OCI-LY7 (cell line): ENCODE data around the gene CLINT1. TPM values are rescaled to one million over a fixed set of nuclear protein-coding genes. Genes with fewer than 3 reads are reported as not detected.

Experiments
- BruUV-seq: library from RNA; stranded (reverse); fragments of 400-500 nt; replicated peaks from 2 replicates; lab custom pipeline; 2021; lab: Mats Ljungman, UMichigan
- CTCF ChIA-PET: fragments of 300-600 bp; sonication (Branson Sonifier 250); formaldehyde crosslinking; loops from one replicate; lab custom pipeline; 2022; ENCODE audit warnings: antibody characterized with exemption; ENCODE audit not compliant: unreplicated experiment; lab: Charles Lee
- POLR2A ChIA-PET: fragments of 300-600 bp; sonication (Branson Sonifier 250); formaldehyde crosslinking; loops from one replicate; lab custom pipeline; 2022; ENCODE audit warnings: antibody characterized with exemption; lab: Charles Lee
- DNase-seq: peaks from one replicate; pipeline ENCODE4 v3.0.0-alpha.2; 2015; ENCODE audit warnings: low spot score
- H2AFZ ChIP-seq: fragments of 200-600 bp; sonication (generic), shearing (Covaris generic); 2 replicates; pipeline ENCODE4 v1.6.1; 2014; ENCODE audit warnings: mild to moderate bottlenecking, antibody characterized with exemption, low read length, moderate library complexity
- H3K27ac ChIP-seq: fragments of 200-600 bp; sonication (generic); 2 replicates; pipeline ENCODE4 v1.5.1; 2014; ENCODE audit warnings: mixed run types, low read depth, mild to moderate bottlenecking, moderate library complexity, low read length, inconsistent platforms; ENCODE audit not compliant: poor library complexity, severe bottlenecking
- H3K36me3 ChIP-seq: fragments of 200-600 bp; sonication (generic); 2 replicates; pipeline ENCODE4 v1.6.1; 2014; ENCODE audit warnings: mild to moderate bottlenecking, antibody characterized with exemption, low read length, moderate library complexity, mixed read lengths; ENCODE audit not compliant: insufficient read depth
- H3K4me1 ChIP-seq: fragments of 200-600 bp; sonication (generic); 2 replicates; pipeline ENCODE4 v1.5.1; 2014; ENCODE audit warnings: mild to moderate bottlenecking, low read length; ENCODE audit not compliant: insufficient read depth, poor library complexity, severe bottlenecking
- H3K4me2 ChIP-seq: fragments of 200-600 bp; sonication (generic); 2 replicates; pipeline ENCODE4 v1.6.1; 2014; ENCODE audit warnings: mild to moderate bottlenecking, low read length
- H3K4me3 ChIP-seq: fragments of 200-600 bp; sonication (generic); 2 replicates; pipeline ENCODE4 v1.5.1; 2014; ENCODE audit warnings: mild to moderate bottlenecking, low read depth, low read length; ENCODE audit not compliant: poor library complexity, severe bottlenecking
- H3K79me2 ChIP-seq: fragments of 200-600 bp; sonication (generic); 2 replicates; pipeline ENCODE4 v1.6.1; 2016; ENCODE audit warnings: low read depth, mild to moderate bottlenecking, low read length, moderate library complexity, mixed read lengths; ENCODE audit not compliant: insufficient read depth
- H3K9me2 ChIP-seq: fragments of 200-600 bp; sonication (generic); 2 replicates; pipeline ENCODE4 v1.6.1; 2016; ENCODE audit warnings: mild to moderate bottlenecking, low read length, mixed read lengths; ENCODE audit not compliant: insufficient read depth
- H3K9me3 ChIP-seq: fragments of 200-600 bp; sonication (generic); 2 replicates; pipeline ENCODE4 v1.6.1; 2014; ENCODE audit warnings: mild to moderate bottlenecking, mixed run types, low read length, mixed read lengths
- H4K20me1 ChIP-seq: fragments of 200-600 bp; sonication (generic); 2 replicates; pipeline ENCODE4 v1.6.1; 2014; ENCODE audit warnings: mild to moderate bottlenecking, antibody characterized with exemption, low read length, moderate library complexity, mixed read lengths; ENCODE audit not compliant: insufficient read depth
- CTCF ChIP-seq: fragments of 200-600 bp; sonication (generic); conservative IDR thresholded peaks from 2 replicates; pipeline ENCODE4 v1.5.1; 2014; ENCODE audit warnings: mild to moderate bottlenecking, antibody characterized with exemption, low read length, moderate library complexity, mixed read lengths
- EZH2phosphoT487 ChIP-seq: fragments of 200-600 bp; sonication (generic); IDR thresholded peaks from 2 replicates; pipeline ENCODE4 v1.6.1; 2018; ENCODE audit warnings: low read depth, borderline replicate concordance, mild to moderate bottlenecking, mixed run types, antibody characterized with exemption, low read length, moderate library complexity, mixed read lengths
- intact Hi-C: fragments of 100-400 bp; cut with micrococcal nuclease; formaldehyde crosslinking; loops from one replicate; pipeline ENCODE4 v1.10.0; 2022; ENCODE audit not compliant: unreplicated experiment
- total RNA-seq, 2 experiments: library from RNA; depleted of rRNA in 1 of 2; stranded (reverse); fragments of >200 nt in 1 of 2; shearing (Covaris generic) in 1 of 2; gene quantifications; 2 replicates each; pipeline ENCODE4 v1.2.3, GENCODE V29; 2014 to 2022

Gene CLINT1
- total RNA-seq, 2 experiments from 2014 or later, result 107 to 135 TPM

GRCh38 chr5:157828944-157829639 lies 29.9 kb downstream of the CLINT1 start:
- no peak for DNase-seq
- Histone ChIP-seq H3K36me3 (peaks cover 25% of the 10 kb centered on the region; the same call in 1 of the 2 replicates), H3K79me2 (peaks cover 97% of the 10 kb centered on the region), H3K4me2 (peak overlapping the region; percentile 79), H3K4me1 (peaks cover 99% of the 10 kb centered on the region), H3K9me3 (no peaks in the 10 kb centered on the region; the same call in 1 of the 2 replicates), H3K27ac (peak overlapping the region; percentile 96), H2AFZ (no peak overlapping the region), H3K4me3 (peak overlapping the region; percentile 47), H3K9me2 (no peaks in the 10 kb centered on the region), H4K20me1 (no peaks in the 10 kb centered on the region; the same call in 1 of the 2 replicates)
- ChIA-PET CTCF (interaction anchor here (0.6 kb wide), 1 partner anchor 9 kb away, joined by 3 read pairs; no protein-coding TSS in a partner anchor), POLR2A (interaction anchor here (0.6 to 2.0 kb wide), 9 partner anchors 11 to 592 kb away, joined by 3 to 14 read pairs (median 4); no protein-coding TSS in a partner anchor)
- TF ChIP-seq EZH2phosphoT487 (no peak), CTCF (peak; percentile 50)
- intact Hi-C loops, result no loop called here
- no TSS peak for BruUV-seq

- peaks cover under 1% of the 10 kb centered on the region; the same call in 1 of the 2 replicates for H3K9me3 ChIP-seq
- CTCF ChIA-PET, result no interaction called here
- H2AFZ ChIP-seq, result no peak overlapping the region
- H3K27ac ChIP-seq, result peak overlapping the region; percentile 96
- H3K4me3 ChIP-seq, result peak overlapping the region; percentile 32
- H4K20me1 ChIP-seq, result no peaks in the 10 kb centered on the region; the same call in 1 of the 2 replicates
- intact Hi-C loops, result no loop called here
- peaks cover 97% of the 10 kb centered on the region for H3K79me2 ChIP-seq
- H3K9me2 ChIP-seq, result no peaks in the 10 kb centered on the region
- DNase-seq, result peak; percentile 73
- peak overlapping the region; percentile 79 for H3K4me2 ChIP-seq
- H3K4me1 ChIP-seq, result peaks cover 99% of the 10 kb centered on the region
- POLR2A ChIA-PET, result interaction anchor here (0.6 to 2.0 kb wide), 6 partner anchors 11 to 84 kb away, joined by 3 to 14 read pairs (median 3); no protein-coding TSS in a partner anchor
- peaks cover 25% of the 10 kb centered on the region for H3K36me3 ChIP-seq
- TF ChIP-seq CTCF, result no peak; the same call in 1 of the 2 replicates
- no peak for TF ChIP-seq EZH2phosphoT487
- no TSS peak for BruUV-seq
Observed at GRCh38 chr5:157828105-157828943, 30.6 kb downstream of the CLINT1 start.
